Activated CD8-positive, alpha-beta memory T cell treated with anti-CD3 and anti-CD28 coated beads, Interleukin-2, amount 50 U/mL, for 48 hours (primary cell): ENCODE data around the gene OBP2B.

Experiments
- DNase-seq: peaks from one replicate; pipeline ENCODE4 v3.0.0-alpha.2; 2020

Gene OBP2B

DNA sequence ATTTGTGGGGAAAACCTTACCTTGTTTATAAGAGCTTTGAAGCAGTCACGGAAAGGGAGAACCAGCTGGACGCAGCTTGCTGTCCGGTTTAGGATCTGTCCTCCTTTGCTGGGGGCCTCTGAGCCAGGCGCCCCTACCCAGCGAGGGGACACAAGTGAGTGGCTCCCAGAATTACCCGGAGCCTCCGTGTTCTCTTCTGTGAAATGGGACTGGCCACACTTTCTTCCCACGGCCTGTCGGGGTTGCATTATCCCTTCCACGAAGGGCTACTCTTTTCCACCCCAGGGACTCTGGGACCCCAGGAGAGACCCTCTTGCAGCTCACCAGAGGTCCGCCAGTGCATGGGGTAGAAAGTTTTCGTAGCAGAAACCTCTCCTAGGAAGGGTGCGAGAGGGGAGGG lies 44.9 kb downstream of the OBP2B start:
- DNase-seq = no peak

DNA sequence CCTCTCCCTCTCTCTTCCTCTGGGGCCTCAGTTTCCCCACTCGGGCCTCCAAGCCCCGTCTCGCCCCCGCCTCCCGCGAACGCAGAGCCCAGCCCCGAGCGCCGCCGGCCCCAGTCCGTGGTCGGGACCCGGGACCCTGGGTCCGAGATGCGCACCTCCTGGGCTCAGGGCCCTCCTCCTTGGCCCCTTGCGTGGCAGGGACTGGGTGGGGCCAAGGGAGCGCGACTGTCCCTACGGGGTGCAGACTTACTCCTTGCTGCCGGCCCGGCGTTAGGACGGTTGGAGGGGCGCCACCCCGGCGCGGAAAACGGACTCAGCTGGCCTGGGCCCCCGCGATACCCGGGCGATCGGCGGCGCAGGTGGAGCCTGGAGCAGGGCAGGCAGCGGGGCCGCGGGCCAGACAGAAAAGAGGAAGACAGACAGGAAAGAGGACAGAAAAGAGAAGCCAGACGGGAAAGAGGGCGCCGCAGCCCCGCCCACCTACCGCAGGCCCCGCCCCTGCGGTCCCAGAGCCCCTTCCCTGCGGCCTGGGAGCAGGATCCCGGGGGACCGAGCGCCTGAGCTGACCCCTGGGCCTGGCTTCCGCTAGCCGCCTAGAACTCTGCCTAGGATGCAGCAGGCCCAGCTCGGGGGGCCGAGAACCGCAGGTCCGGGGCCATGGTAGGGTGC lies 45.4 kb downstream of the OBP2B start, which contains the start of gene GBGT1:
GBGT1 (minus strand) TSS at position 411 of the 669 bp plus-strand sequence. CDS start 1,502 bp downstream, outside the sequence.
- DNase-seq = no peak

DNA sequence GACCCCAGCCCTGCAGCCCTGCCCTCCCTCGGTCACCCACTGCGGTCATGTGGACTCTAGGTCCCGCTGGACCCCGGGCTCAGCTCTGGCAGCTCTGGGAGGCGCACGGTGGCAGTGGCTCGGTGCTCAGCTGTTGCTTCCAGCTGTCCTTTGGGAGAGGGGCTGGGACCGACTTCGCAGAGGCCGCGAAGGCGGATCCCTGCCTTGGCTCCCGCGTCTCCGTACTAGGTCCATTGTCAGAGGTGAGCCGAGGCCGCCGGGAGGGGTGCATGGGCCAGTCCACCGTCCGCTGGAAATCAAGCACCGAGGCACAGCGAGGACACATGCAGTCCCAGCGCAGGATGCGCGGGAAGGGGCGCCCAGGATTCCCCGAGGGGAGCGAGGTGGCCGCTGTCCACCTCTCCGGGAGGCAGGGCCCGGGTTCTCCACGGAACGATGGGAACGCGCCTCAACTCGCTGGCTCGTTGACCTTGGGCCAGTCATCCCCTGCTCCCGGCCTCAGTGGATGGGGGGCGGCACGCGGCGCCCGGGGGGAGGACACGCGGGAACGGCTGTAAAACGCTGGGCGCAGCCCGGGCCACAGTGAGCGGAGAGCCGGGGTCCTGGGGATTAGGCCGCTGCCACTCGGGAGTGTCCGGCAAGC lies 46.1 kb downstream of the OBP2B start:
- no peak for DNase-seq

DNA sequence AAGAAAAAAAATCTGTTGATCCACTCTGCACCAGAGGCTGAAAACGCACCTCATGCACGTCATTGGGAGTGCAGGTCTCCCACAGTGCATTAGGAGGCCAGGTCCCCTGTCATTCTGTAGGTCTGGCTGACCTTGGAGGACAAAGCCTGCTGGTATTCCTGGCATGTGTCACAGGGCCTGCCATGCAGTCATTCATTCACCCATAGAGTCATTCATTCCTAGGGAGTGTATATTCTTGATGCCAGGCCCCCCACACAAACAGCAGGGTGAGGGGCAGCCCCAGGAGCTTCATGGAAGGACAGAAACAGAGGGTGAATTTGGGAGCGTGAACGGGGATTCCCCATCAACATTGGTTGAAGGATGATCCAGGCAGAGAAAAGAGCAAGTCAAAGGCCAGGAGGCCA lies 47.5 kb downstream of the OBP2B start:
- DNase-seq = no peak

DNA sequence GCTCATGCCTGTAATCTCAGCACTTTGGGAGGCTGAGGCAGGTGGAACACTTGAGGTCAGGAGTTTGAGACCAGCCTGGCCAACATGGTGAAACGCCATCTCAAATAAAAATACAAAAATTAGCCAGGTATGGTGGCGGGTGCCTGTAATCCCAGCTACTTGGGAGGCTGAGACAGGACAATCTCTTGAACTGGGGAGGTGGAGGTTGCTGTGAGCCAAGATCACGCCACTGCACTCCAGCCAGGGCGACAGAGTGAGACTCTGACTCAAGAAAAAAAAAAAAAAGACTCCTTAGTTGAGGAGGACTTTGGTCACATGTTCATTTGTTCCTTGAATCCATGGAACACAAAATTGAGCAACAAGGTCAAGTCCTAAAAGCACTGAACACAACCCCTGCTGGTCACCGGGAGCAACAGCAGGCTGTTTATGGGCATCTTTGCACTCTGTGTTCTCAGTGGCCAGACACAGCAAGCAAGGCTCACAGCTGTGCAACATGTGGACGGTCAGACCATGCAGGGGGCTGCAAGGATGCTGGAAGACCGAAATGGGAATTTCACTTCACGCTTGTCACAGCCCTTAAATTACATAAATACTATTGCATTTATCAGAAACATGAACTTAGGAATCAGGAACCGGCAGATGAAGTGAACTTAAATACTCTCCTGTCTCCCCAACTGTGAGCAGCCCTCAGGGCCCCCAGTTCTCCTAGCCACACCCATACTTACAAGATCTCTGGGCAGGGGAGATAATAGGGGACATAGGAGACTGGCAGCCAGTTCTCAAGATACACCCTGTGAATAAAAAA lies 48.1 kb downstream of the OBP2B start:
- no peak for DNase-seq

DNA sequence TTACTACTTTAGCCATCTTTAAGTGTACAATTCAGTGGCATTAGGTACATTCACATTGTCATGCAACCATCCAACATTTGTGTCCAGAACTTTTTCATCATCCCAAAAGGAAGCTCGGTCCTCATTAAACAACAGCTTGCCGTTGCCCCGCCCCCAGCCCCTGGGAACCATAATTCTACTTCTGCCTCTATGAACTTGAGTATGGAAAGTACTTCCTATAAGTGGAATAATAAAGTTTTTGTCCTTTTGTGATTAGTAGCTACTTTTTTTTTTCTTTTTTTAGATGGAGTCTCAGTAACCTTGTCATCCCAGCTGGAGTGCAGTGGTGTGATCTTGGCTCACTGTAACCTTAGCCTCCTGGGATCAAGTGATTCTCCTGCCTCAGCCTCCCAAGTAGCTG lies 50.4 kb downstream of the OBP2B start:
- no peak for DNase-seq
